ENCODE results near the gene KIF25.

Gene KIF25

GRCh38 chr6:168062346-168063289, 65.1 kb downstream of the KIF25 start:
- Histone ChIP-seq H3K79me2 (ENCODE audit: control insufficient read depth, insufficient read depth, low read length) (no peaks in the 10 kb centered on the region), H2BK5ac (ENCODE audit: low read length) (no peak overlapping the region), H3K4me3 (ENCODE audit: low read length) (no peak overlapping the region), H2BK120ac (ENCODE audit: low read depth, low read length) (no peak overlapping the region), H3K27me3 (ENCODE audit: insufficient read depth, low read length, poor library complexity) (no peaks in the 10 kb centered on the region), H3K23ac (ENCODE audit: low read length) (no peak overlapping the region), H4K5ac (ENCODE audit: low read length) (no peak overlapping the region), H3K36me3 (ENCODE audit: control insufficient read depth, insufficient read depth, low read length) (no peaks in the 10 kb centered on the region), H3K79me1 (ENCODE audit: low read length) (no peaks in the 10 kb centered on the region), H2AK5ac (ENCODE audit: low read length) (no peak overlapping the region), H3K27ac (ENCODE audit: low read depth, low read length) (no peak overlapping the region), H4K8ac (ENCODE audit: low read depth, low read length) (no peak overlapping the region), H2BK15ac (replicated peaks; ENCODE audit: low read depth) (no peak overlapping the region), H3K18ac (ENCODE audit: low read length) (no peak overlapping the region), H3K4me1 (ENCODE audit: control insufficient read depth, low read depth, low read length) (no peaks in the 10 kb centered on the region), H3K56ac (ENCODE audit: low read length) (no peak overlapping the region), H3K4ac (ENCODE audit: low read depth, low read length) (no peak overlapping the region), H3K9ac (ENCODE audit: low read length) (no peak overlapping the region), H3K4me2 (ENCODE audit: low read length) (no peak overlapping the region)
- DNase-seq: no peak
- WGBS (ENCODE audit: extremely low coverage, insufficient coverage, low lambda C conversion rate): no CpG with 5 or more reads among the region's 31 CpGs

- no CpG with 5 or more reads among the region's 13 CpGs for WGBS (ENCODE audit: extremely low coverage, insufficient coverage, low lambda C conversion rate)
- no peak overlapping the region for H3K4me3 ChIP-seq (ENCODE audit: low read length)
- H3K23ac ChIP-seq (ENCODE audit: low read length): no peak overlapping the region
- H2AK5ac ChIP-seq (ENCODE audit: low read length): no peak overlapping the region
- H3K4me1 ChIP-seq (ENCODE audit: control insufficient read depth, low read depth, low read length): no peaks in the 10 kb centered on the region
- no peak overlapping the region for H4K5ac ChIP-seq (ENCODE audit: low read length)
- H3K9ac ChIP-seq (ENCODE audit: low read length): no peak overlapping the region
- no peaks in the 10 kb centered on the region for H3K36me3 ChIP-seq (ENCODE audit: control insufficient read depth, insufficient read depth, low read length)
- no peak overlapping the region for H2BK120ac ChIP-seq (ENCODE audit: low read depth, low read length)
- no peaks in the 10 kb centered on the region for H3K27me3 ChIP-seq (ENCODE audit: insufficient read depth, low read length, poor library complexity)
- H3K4ac ChIP-seq (ENCODE audit: low read depth, low read length): no peak overlapping the region
- no peak overlapping the region for H3K4me2 ChIP-seq (ENCODE audit: low read length)
- H4K8ac ChIP-seq (ENCODE audit: low read depth, low read length): no peak overlapping the region
- no peak overlapping the region for H2BK5ac ChIP-seq (ENCODE audit: low read length)
- H3K18ac ChIP-seq (ENCODE audit: low read length): no peak overlapping the region
- no peaks in the 10 kb centered on the region for H3K79me2 ChIP-seq (ENCODE audit: control insufficient read depth, insufficient read depth, low read length)
- H2BK15ac ChIP-seq (replicated peaks; ENCODE audit: low read depth): no peak overlapping the region
- no peaks in the 10 kb centered on the region for H3K79me1 ChIP-seq (ENCODE audit: low read length)
- no peak for DNase-seq
- no peak overlapping the region for H3K27ac ChIP-seq (ENCODE audit: low read depth, low read length)
- no peak overlapping the region for H3K56ac ChIP-seq (ENCODE audit: low read length)
Measured at GRCh38 chr6:168063431-168063830, 66.0 kb downstream of the KIF25 start.

DNA sequence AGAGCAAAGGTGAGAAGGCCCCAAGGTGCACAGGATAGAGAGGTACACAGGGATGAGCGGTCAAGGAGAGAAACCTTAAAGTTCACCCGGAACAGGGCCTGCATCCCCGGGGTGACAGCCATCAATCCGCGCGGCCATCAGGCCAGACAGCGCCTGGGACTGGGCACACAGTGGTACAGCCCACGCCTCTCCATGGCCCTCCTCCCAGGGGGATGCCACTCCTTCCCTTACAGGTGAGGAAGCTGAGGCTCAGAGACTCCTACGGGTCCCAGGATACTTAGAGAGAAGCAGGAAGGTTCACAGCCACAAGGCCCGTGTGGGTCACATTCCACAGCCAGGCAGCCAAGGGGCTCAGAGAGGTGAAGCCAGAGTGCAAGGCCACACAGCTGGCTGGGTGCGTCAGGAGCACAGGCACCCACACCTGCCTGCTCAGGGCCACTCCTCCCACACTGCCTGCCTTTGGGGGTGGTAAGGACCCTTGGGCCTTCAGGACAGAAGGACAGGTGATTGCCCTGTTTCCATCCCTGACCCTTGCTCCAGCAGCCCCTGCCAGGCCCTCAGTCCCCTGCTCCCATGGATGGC, 66.8 kb downstream of the KIF25 start:
- Histone ChIP-seq H2AK5ac (ENCODE audit: low read length) (no peak overlapping the region), H3K36me3 (ENCODE audit: control insufficient read depth, insufficient read depth, low read length) (no peaks in the 10 kb centered on the region), H3K4ac (ENCODE audit: low read depth, low read length) (no peak overlapping the region), H3K27me3 (ENCODE audit: insufficient read depth, low read length, poor library complexity) (no peaks in the 10 kb centered on the region), H3K56ac (ENCODE audit: low read length) (no peak overlapping the region), H3K4me1 (ENCODE audit: control insufficient read depth, low read depth, low read length) (no peaks in the 10 kb centered on the region), H3K23ac (ENCODE audit: low read length) (no peak overlapping the region), H4K5ac (ENCODE audit: low read length) (no peak overlapping the region), H3K9ac (ENCODE audit: low read length) (no peak overlapping the region), H2BK5ac (ENCODE audit: low read length) (no peak overlapping the region), H3K79me1 (ENCODE audit: low read length) (no peaks in the 10 kb centered on the region), H3K79me2 (ENCODE audit: control insufficient read depth, insufficient read depth, low read length) (no peaks in the 10 kb centered on the region), H2BK15ac (replicated peaks; ENCODE audit: low read depth) (no peak overlapping the region), H4K8ac (ENCODE audit: low read depth, low read length) (no peak overlapping the region), H3K18ac (ENCODE audit: low read length) (no peak overlapping the region), H3K4me2 (ENCODE audit: low read length) (no peak overlapping the region), H3K4me3 (ENCODE audit: low read length) (no peak overlapping the region), H2BK120ac (ENCODE audit: low read depth, low read length) (no peak overlapping the region), H3K27ac (ENCODE audit: low read depth, low read length) (no peak overlapping the region)
- WGBS (ENCODE audit: extremely low coverage, insufficient coverage, low lambda C conversion rate): no CpG with 5 or more reads among the region's 11 CpGs
- no peak for DNase-seq

GRCh38 chr6:168067081-168067759, 69.7 kb downstream of the KIF25 start:
- H2BK5ac ChIP-seq (ENCODE audit: low read length): no peak overlapping the region

GRCh38 chr6:168070804-168071203, 73.3 kb downstream of the KIF25 start:
- no peak overlapping the region for H3K56ac ChIP-seq (ENCODE audit: low read length)
- H2BK15ac ChIP-seq (replicated peaks; ENCODE audit: low read depth): no peak overlapping the region
- no peaks in the 10 kb centered on the region for H3K4me1 ChIP-seq (ENCODE audit: control insufficient read depth, low read depth, low read length)
- no peak overlapping the region for H2BK5ac ChIP-seq (ENCODE audit: low read length)
- no peak overlapping the region for H4K5ac ChIP-seq (ENCODE audit: low read length)
- no peak overlapping the region for H3K9ac ChIP-seq (ENCODE audit: low read length)
- no peak overlapping the region for H2BK120ac ChIP-seq (ENCODE audit: low read depth, low read length)
- H3K18ac ChIP-seq (ENCODE audit: low read length): no peak overlapping the region
- no peaks in the 10 kb centered on the region for H3K79me1 ChIP-seq (ENCODE audit: low read length)
- H3K36me3 ChIP-seq (ENCODE audit: control insufficient read depth, insufficient read depth, low read length): no peaks in the 10 kb centered on the region
- H3K27me3 ChIP-seq (ENCODE audit: insufficient read depth, low read length, poor library complexity): no peaks in the 10 kb centered on the region
- no peak overlapping the region for H3K4ac ChIP-seq (ENCODE audit: low read depth, low read length)
- no peak overlapping the region for H3K23ac ChIP-seq (ENCODE audit: low read length)
- H3K79me2 ChIP-seq (ENCODE audit: control insufficient read depth, insufficient read depth, low read length): no peaks in the 10 kb centered on the region
- no peak overlapping the region for H4K8ac ChIP-seq (ENCODE audit: low read depth, low read length)
- H3K27ac ChIP-seq (ENCODE audit: low read depth, low read length): no peak overlapping the region
- H2AK5ac ChIP-seq (ENCODE audit: low read length): no peak overlapping the region
- no peak for DNase-seq
- no peak overlapping the region for H3K4me3 ChIP-seq (ENCODE audit: low read length)
- no peak overlapping the region for H3K4me2 ChIP-seq (ENCODE audit: low read length)
- no CpG with 5 or more reads among the region's 7 CpGs for WGBS (ENCODE audit: extremely low coverage, insufficient coverage, low lambda C conversion rate)

More at GRCh38 chr6:168067081-168067759, 69.7 kb downstream of the KIF25 start:
- Histone ChIP-seq H3K36me3 (ENCODE audit: control insufficient read depth, insufficient read depth, low read length) (no peaks in the 10 kb centered on the region), H3K4ac (ENCODE audit: low read depth, low read length) (no peak overlapping the region), H4K5ac (ENCODE audit: low read length) (no peak overlapping the region), H3K4me3 (ENCODE audit: low read length) (no peak overlapping the region), H2AK5ac (ENCODE audit: low read length) (no peak overlapping the region), H3K56ac (ENCODE audit: low read length) (no peak overlapping the region), H3K9ac (ENCODE audit: low read length) (no peak overlapping the region), H3K23ac (ENCODE audit: low read length) (no peak overlapping the region), H3K79me1 (ENCODE audit: low read length) (no peaks in the 10 kb centered on the region), H3K79me2 (ENCODE audit: control insufficient read depth, insufficient read depth, low read length) (no peaks in the 10 kb centered on the region), H2BK120ac (ENCODE audit: low read depth, low read length) (no peak overlapping the region), H3K4me1 (ENCODE audit: control insufficient read depth, low read depth, low read length) (no peaks in the 10 kb centered on the region), H3K27ac (ENCODE audit: low read depth, low read length) (no peak overlapping the region), H3K4me2 (ENCODE audit: low read length) (no peak overlapping the region), H2BK15ac (replicated peaks; ENCODE audit: low read depth) (no peak overlapping the region), H4K8ac (ENCODE audit: low read depth, low read length) (no peak overlapping the region), H3K18ac (ENCODE audit: low read length) (no peak overlapping the region), H3K27me3 (ENCODE audit: insufficient read depth, low read length, poor library complexity) (no peaks in the 10 kb centered on the region)
- no CpG with 5 or more reads among the region's 24 CpGs for WGBS (ENCODE audit: extremely low coverage, insufficient coverage, low lambda C conversion rate)
- DNase-seq: no peak

Data from mesendoderm (in vitro differentiated cells).